DMS 273 (cell line): ENCODE results near the gene PCBP1.
"Not testable (repeated sequence)": the region's sequence is repeated elsewhere in the genome, so short reads cannot be mapped to it uniquely, and the experiment has no call there.

ENCODE experiments used
- DNase-seq: peaks from one replicate; lab custom pipeline; 2025; ENCODE audit not compliant: unreplicated experiment; lab: John Stamatoyannopoulos, UW

The PCBP1 gene

DNA sequence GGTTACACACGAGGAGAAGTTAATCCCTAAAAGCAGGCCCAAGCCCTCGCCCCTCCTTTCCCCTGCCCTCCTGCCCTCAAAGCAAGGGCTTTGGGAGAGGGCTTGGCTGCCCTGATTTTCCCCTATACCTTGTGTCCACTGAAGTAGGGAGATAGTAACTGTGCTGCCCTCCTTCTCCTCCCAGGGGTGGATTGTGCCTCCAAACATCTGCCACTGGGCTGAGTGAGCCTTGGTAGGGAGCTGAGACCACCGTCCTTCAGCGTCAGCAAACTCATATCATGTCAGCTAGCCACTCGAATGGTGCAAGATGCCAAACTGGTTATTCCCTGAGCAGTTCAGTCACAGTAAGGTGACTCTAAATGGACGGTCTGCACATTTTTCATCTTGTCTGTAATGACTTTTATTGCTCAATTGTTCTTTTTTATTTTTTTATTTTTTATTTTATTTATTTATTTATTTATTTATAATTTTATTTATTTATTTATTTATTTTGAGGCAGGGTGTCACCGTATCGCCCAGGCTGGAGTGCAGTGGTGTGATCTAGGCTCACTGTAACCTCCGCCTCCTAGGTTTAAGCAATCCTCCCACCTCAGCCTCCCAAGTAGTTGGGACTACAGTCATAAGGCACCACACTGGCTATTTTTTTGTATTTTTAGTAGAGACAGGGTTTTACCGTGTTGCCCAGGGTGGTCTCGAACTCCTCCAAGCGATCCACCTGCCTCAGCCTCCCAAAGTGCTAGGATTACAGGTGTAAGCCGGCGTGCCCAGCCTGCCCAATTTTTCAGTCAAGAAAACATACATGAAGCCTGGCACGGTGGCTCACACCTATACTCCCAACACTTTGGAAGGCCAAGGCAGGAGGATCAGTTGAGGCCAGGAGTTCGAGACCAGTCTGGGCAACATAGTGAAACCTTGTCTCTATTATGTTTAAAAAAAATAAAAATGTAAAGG lies 8.7 kb downstream of the PCBP1 start:
- no peak for DNase-seq

GRCh38 chr2:70098032-70098431 lies 10.8 kb downstream of the PCBP1 start:
- DNase-seq = no peak

- no peak for DNase-seq
Measured at GRCh38 chr2:70099270-70099669, 12.0 kb downstream of the PCBP1 start.

DNA sequence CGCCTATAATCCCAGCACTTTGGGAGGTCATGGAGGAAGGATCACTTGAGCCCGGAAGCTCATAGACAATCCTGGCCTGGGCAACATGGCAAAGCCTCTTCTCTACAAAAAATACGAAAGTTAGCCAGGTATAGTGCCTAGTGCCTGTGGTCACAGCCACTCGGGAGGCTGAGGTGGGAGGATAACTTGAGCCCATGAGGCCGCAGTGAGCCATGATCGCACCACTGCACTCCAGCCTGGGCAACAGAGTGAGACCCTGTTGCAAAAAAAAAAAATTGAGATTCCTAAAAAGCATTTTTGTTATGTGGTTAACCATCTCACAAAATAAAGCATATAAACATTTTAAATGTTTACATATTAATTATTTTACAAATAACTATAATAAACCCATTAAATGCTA lies 13.9 kb downstream of the PCBP1 start:
- DNase-seq = no peak

DNA sequence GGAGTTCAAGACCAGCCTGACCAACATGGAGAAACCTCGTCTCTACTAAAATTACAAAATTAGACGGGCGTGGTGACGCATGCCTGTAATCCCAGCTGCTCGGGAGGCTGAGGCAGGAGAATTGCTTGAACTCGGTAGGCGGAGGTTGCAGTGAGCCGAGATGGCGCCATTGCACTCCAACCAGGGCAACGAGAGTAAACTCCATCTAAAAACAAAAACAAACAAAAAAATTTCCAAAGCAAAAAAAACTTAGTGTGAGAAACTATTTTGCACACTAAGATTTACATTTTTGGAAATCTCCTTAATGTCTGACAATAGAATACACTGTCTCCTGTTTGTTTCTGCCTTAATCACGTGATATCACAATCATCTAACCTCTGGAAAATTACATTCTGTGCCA lies 14.4 kb downstream of the PCBP1 start:
- not testable (repeated sequence) for DNase-seq

GRCh38 chr2:70102323-70102905 lies 15.1 kb downstream of the PCBP1 start:
- not testable (repeated sequence) for DNase-seq

DNA sequence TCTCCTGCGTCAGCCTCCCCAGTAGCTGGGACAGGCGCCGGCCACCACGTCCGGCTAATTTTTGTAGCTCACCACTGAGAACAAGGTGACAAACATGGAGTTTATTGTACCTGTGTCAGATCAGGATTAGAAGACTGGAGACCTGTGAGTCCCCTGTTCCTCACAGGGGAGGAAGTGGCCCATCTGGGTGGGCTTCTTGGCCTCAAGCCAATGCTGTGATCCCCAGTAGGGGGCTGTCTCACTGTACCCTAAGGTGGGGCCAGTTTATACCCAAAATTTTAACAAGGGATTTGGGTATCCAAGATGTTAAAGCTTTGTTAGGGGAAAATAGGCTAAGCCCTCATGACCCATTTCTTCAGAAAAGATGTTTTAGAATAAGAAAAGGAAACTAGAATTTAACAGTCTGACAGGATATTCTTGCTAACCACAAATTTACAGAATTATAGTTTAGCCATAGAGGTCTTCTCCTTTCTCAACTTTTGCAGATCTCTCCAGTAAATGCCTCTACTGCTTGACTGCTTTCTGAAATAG lies 16.3 kb downstream of the PCBP1 start:
- no peak for DNase-seq

DNA sequence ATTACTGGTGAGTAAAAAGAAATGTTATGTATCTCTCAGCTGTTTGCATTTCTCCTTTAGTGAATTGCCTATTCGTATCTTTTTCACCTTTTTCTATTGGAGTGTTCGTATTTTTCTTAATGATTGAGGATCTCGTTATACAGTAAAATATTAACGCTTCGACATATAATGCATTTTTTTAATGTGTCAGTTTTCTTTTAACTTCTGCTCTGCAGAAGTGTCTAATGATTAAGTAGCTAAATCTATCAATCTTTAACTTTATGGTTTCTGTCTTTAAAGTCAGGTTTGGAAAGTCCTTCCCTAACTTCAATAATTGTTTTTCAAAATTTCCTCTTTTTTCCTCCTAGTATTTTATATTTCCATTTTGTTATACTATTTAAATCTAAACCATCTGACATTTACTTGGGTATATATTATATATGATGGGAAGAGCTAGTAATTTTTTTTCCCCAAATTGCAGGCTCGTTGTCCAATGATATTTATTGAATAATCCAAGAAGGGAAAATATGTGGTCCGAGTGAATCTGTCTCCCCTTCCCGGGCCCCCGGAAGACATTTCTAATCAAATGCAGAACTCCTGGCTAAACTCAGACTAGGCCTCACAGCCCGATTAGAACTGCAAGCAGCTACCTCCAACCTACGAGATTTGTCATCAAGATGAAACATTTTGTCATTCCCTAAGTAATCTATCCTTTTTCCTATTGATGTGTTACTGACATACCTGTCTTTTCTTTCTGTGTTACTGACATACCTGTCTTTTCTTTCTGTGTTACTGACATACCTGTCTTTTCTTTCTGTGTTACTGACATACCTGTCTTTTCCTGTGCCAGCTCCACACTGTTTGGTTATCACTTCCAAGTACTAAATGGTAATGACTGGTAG lies 17.2 kb downstream of the PCBP1 start:
- no peak for DNase-seq

DNA sequence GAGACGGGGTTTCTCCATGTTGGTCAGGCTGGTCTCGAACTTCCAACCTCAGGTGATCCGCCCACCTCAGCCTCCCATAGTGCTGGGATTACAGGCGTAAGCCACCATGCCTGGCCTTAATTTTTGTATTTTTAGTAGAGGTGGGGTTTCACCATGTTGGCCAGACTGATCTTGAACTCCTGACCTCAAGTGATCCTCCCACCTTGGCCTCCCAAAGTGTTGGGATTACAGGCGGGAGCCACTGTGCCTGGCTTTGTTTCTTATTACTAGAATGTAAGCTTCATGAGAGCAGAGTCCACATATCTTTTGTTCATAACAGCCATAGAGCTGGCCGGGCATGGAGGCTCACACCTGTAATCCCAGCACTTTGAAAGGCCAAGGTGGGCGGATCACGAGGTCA lies 18.9 kb downstream of the PCBP1 start:
- DNase-seq = not testable (repeated sequence)

DNA sequence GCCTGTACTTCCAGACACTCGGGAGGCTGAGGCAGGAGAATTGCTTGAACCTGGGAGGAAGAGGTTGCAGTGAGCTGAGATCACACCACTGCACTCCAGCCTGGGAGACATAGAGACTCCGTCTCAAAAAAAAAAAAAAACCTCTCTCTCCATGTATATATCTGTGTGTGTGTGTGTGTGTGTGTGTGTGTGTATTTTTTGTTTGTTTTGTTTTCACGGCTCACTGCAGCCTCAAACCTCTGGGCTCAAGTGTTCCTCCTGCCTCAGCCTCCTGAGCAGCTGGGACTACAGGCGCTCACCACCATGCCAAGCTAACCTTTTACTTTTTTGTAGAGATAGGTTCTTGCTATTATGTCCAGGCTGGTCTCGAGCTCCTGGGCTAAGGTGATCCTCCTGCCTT lies 23.1 kb downstream of the PCBP1 start:
- not testable (repeated sequence) for DNase-seq

DNA sequence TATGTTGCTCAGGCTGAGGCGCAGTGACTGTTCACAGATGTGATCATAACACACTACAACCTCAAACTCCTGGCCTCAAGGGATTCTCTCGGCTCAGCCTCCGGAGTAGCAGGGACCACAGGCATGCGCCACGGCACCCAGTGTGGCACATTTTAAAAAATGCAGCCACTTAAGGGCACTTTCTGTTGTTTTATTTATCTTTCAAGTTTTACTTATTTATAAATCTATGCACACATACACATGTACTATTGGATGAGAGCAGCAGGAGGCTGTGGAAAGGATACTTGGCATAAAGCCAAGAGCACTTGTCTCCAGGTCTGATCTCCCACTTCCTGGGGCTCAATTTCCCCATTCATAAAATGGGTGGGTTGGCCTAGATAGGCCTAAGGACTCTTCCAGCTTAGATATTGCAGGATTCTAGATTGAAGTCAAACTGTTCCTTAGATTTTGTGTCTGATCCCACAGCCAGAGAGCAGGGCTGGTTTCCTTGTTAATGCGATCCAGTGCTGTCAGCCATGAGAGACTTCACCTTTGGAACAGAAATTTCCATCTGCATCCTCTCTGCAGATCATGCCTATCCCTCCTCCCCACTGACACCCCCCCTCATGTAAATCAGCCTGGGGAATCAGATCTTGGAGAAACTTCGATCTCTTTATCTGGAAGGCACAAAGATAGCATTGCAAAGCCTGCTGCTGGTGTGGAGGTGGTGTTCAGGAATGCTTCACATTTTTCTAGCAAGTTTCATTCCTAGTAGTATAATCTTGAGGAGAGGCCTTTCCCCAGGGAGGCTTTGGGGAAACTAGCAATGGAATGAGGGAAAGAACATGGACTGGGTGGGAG lies 24.7 kb downstream of the PCBP1 start:
- no peak for DNase-seq

DNA sequence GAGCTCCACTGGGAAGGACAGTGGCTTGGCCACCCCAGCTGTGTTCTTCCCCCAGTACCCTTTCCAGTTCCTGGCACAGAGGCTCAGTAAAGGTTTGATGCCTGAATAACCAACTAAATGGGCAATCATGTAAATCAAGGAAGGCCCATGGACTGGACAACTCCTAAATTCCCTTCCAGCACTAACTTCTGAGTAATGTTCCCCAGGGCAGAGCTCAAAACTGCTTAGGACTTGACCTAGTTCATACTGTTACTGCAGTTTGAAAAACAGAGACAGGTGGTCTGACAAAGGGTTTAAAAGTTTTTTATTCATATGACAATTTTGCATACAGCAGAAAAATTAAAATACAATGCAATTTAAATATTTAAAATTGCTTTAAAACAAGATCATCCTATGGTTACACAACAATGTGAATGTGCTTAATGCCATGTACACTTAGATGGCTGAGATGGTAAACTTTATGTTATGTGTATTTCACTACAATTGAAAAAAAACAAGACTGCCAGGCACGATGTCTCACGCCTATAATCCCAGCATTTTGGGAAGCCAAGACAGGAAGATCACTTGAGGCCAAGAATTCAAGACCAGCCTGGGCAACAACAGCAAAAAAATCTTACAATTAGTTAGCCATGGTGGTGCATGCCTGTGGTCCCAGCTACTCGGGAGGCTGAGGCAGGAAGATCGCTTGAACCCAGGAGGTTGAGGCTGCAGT lies 26.2 kb downstream of the PCBP1 start:
- DNase-seq = no peak

DNA sequence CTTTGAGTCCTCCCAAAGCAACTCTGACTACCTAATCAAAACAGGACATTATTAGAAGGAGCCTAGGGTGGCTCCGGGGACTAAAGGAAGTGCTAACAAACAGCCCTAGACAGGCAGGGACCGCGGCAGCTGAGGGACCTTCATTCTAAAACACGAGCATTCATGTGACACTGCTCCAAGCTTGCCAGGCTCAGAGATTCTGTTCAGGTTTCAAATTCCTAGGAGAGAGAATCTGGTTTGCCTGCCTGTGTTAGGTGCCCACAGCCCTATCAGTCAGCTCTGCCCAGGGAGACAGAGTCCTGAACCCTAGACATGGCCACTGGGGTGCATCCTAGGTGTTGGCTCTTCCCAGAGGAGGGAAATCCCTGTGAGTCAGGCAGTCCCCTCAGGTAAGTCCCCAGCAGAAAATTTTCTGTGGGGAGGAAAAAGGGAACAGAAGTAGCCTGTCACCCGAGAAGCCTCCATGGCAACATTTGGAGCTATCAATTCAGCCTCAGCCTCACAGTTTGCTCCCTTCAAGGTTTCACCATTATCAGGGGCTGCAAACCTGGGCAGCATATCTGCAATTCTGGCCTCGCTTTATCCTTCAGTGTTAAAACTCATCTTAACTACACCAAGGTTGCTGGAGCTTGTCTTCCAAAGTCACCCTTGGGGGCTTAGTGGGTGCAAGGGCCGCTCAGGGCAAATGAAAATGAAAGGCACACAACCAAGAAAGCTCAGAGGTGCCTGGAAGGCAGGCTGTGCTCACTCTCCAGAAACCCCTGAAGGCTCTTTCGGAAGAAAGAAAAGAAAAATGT lies 28.6 kb downstream of the PCBP1 start:
- DNase-seq = no peak

DNA sequence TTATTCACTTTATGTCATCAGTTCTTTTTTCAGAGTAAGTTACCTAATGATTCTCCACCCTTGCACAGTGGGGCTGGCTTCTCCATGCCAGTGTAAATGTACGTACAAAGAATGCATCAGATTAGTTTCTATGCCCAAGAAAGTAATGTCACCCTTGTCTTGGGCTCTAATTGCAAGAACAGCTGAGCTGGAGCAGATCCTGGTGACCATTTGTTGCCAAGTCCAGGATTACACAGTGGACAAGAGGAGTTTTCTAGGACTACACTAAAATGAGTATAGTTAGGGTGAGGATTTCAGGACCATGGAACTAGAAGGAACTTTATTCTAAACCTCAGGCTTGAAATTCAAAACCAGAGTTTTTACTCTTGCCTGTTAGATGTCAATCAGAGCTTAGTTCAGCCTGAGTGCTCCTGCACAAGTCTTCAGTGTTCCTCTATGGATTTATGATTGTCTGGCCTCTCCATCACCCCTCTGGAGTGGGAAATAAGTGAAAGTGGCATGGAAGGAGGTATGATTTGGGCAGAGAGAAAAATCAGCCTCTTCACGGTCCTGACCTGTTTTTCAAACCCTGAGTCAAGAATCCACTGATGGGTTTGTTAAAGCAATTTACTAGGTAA lies 29.8 kb downstream of the PCBP1 start:
- no peak for DNase-seq

- no peak for DNase-seq
Measured at GRCh38 chr2:70118798-70119454, 31.6 kb downstream of the PCBP1 start.

- DNase-seq = no peak
Measured at GRCh38 chr2:70121627-70122372, 34.5 kb downstream of the PCBP1 start.

DNA sequence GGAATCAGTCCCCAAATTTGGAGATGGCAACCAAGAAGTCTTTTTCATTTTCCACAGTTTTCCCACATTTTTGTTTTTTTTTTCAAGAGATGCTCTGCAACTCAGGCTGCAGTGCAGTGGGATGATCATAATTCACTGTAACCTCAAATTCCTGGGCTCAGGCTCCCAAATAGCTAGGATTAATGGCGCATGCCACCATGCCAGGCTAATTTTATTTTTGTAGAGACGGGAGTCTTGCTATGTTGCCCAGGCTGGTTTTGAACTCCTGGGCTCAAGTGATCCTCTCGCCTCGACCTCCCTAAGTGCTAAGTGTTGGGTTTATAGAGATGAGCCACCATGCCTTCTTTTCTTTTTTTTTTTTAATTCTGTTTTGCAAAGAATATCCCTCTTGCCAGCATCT lies 35.2 kb downstream of the PCBP1 start:
- no peak for DNase-seq
